ENCODE data around the gene CCDC77.
"Not testable (repeated sequence)": the region's sequence is repeated elsewhere in the genome, so short reads cannot be mapped to it uniquely, and the experiment has no call there.

CCDC77 gene

DNA sequence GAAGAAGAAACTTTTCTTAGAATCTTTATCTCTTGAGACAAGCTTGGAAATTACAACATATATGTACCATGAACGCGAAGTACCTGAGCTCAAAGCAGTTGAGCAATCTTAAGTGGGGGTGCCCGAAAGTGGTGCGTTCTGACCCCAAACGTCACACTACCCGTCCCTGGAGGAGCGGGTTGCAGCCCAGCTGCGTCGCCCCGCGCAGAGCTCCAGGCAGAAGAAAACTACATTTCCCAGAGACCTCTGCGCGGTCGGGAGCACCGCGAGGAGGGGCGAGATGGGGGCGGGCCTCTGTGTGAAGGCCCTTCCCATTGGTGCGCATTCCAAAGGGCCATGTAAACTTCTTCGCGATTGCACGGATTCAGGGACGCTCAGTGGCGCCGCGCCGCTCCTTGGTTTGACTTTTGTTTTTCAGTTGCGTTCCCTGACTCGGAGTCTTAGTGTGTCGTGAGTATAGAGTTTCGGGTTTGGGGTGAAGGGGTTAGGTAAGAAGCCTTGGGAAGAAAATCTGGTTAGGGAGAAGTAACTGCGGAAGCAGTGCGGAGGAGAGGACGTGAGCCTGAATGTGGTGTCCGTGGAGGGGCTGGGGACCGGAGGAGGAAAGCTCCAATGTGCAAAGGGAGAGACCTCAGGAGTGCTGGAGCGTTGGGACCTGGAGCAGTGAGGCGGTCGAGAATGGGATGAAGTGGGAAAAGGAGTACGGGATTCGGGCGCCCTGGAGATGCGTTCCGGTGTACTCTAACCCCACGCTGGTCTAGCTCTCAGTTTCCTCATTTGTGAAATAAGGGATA lies at the start of gene CCDC77:
CCDC77 (plus strand) TSS at position 410 of the 794 bp plus-strand sequence. CDS start 7,740 bp downstream, outside the sequence.
- peak; percentile 93 for DNase-seq

DNA sequence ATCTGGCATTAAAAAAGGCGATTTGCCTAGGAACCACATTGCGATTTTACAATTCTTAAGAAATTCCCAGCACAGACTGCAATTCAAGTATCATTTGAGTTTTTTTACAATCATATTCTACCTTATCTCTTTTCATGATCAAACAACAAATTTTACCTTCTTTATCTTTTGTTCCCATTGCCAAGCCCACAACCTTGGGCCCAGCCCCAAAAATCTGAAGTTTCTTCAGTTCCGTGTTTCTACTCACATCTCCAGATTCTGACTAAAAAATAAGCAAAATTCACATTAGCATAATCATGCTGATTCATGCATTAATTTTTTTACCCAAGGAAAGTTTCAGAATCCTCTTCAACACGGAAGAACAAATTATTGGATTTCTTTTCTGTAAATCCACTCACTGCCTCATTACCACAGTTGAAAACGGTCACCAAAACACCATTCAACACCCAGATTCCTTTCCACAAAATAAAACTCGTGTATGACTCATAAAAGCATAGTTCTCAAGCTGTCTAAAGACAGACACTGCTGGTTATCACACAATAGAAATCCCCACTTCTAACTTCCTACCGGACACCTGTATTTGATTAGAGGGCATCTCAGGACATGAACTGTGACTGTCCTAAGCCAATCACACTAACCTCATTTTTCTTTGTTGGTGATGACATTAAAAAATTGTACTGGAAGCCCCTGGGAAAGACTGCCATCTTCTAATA lies 45.0 kb upstream of the CCDC77 start:
- DNase-seq, result no peak

DNA sequence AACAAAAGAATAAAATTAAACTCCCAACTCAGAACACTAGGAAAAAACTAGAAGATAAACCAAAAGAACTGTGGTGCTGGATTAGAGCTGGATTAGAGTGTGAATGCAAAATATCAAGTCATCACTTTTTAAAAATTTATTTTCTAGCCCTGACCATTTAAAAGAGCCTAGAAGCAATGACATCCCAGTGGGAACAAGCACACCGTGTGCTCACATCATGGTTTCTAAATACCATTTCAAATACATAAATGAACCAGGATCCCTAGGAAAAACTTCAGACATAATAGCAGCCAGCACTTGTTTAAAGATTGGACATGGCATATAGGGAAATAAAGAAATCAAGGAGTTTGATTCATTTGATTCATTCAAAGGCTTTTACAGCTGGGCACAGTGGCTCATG lies 42.4 kb upstream of the CCDC77 start:
- no peak for DNase-seq

GRCh38 chr12:366820-367219 lies 34.6 kb upstream of the CCDC77 start:
- DNase-seq, result no peak

- no peak for DNase-seq
These were observed 33.5 kb upstream of the CCDC77 start for GRCh38 chr12:367972-368371.

- not testable (repeated sequence) for DNase-seq
These were observed 30.5 kb upstream of the CCDC77 start for GRCh38 chr12:370739-371485.

GRCh38 chr12:386651-387050 lies 14.8 kb upstream of the CCDC77 start:
- DNase-seq, result no peak

DNA sequence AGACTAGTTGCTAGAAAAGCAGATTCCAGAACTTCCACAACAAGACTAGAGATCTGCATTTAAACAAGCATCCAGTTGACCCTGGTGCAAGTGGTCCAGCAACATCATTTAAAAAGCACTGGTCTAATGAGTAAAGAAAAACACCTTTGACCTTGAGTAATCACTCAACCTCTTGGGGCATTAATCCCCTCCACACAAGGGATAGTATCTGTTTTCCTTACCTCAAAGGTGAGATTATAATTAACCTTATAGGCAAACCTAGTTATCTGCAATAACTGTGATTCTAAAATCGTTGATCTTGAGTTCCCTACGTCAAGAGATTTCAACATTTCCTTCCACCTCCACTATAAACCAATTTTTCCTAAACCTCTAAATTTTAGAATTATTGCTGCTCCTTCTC lies 13.4 kb upstream of the CCDC77 start:
- DNase-seq, result no peak

GRCh38 chr12:388541-389141 lies 12.8 kb upstream of the CCDC77 start:
- peak; percentile 53 for DNase-seq

- peak; percentile 92 for DNase-seq
These were observed 12.0 kb upstream of the CCDC77 start, which contains the start of gene KDM5A for GRCh38 chr12:389142-390096. KDM5A (minus strand) TSS chr12:389320; CDS start chr12:389091, 229 bp downstream.

DNA sequence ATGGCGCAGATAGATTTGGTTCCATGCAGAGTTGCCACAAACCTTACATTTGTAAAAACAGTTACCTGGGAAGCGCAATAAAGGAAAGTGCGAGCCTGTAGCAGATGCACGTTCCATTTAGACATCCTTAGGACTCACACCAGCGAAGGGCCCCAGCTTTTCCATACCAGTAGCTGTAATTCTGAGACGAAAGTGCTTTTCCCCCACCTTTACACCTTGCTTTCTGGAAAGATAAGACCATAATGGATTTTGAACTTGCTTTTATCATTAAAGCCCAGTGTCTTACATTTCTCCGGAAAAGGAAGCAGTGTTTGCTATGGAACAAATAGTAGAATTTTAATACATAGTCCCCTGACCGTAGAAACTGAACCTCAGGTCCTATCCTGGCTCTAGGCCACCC lies 616 bp upstream of the CCDC77 start:
- no peak for DNase-seq

DNA sequence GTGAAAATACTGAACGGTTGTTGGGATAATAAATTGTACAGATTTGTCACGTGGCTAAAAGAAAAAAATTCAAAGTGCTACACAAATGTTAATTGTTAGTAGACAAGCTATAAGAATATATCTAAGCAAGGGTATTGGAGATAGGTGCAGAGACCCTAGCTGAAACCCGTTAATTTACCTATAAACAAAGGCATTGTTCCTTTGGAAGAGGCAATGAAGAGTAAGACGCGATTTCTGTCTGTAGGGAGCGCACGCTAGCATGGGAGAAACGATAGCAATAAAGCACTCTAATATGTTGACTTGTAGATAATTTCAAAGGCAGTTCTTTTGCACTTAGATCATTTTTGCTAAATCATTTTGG lies 565 bp downstream of the CCDC77 start:
- DNase-seq, result peak; percentile 23

GRCh38 chr12:414859-415258 lies 13.4 kb downstream of the CCDC77 start:
- DNase-seq, result no peak

DNA sequence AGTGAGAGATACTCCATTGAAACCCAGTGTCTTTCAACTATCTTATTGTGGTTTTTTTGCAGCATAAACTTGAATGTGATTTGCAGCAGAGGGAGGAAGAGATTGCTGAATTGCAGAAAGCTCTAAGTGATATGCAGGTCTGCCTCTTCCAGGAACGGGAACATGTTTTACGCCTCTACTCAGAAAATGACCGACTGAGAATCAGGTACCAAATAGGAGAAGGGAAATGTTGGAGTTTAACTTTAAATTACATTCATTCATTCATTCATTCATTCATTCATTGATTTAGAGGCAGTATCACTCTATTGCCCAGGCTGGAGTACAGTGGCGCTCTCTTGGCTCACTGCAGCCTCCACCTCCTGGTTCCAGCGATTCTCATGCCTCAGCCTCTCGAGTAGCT lies 17.0 kb downstream of the CCDC77 start:
- no peak for DNase-seq

GRCh38 chr12:422526-422925 lies 21.1 kb downstream of the CCDC77 start:
- DNase-seq, result no peak

- DNase-seq, result not testable (repeated sequence)
These were observed 34.3 kb downstream of the CCDC77 start for GRCh38 chr12:435737-436136.

- DNase-seq, result peak; percentile 58
These were observed 40.9 kb downstream of the CCDC77 start for GRCh38 chr12:442235-442884.

DNA sequence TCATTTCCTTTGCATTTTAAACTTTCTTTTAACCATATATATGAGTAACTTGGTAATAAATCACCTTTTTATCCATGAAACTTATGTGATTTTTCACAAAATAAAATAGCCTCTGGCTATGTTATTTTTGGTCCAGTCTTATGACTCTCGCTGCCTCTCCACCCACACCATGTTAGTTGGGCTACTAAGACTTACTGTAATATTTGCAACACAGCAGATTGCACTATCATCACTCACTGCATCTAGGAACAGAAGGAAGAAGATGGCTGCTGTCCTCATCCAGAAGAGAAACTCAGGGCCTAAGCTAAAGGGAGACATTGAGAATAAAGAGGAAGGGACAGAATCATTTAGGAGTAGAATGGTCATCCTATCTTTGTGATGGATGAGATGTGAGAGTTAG lies 45.7 kb downstream of the CCDC77 start:
- DNase-seq, result no peak

DNA sequence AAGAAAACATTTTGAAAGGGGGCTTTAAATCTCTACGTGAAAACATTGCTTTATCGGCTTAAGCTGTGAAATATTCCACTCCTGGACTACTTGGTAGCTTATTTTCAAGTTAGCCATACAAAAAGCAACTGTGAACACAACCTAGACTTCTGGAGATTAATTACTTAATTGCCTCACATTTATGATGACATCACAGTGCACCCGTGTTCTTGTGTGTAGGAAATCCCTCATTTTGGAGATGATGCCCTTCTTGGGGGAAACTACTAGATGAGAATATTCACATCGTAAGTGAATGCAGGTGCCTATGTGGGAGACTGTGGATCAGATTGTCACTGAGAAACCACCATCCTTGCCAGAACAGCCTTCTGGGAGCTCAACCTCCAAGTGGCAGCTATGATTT lies 47.8 kb downstream of the CCDC77 start:
- no peak for DNase-seq

DNA sequence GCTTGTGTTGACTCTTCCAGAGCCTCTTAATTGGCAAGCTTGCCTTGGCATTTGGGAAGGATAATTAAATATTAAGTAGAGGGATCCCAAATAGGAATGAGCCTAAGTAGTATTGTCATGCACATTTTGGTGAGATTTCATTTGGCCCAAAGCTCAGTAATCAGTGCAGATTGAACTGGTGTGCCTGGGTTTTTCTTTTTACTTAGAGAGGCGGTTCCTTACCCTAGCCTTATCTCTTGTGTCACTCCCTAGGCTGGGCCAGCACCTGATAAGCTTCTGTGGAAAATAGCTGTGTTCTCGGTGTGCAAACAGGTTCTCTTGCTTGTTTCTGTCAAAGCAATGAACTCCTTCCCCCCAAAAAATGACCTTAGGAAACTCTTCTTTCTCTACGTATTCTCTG lies 49.0 kb downstream of the CCDC77 start:
- no peak for DNase-seq

DNA sequence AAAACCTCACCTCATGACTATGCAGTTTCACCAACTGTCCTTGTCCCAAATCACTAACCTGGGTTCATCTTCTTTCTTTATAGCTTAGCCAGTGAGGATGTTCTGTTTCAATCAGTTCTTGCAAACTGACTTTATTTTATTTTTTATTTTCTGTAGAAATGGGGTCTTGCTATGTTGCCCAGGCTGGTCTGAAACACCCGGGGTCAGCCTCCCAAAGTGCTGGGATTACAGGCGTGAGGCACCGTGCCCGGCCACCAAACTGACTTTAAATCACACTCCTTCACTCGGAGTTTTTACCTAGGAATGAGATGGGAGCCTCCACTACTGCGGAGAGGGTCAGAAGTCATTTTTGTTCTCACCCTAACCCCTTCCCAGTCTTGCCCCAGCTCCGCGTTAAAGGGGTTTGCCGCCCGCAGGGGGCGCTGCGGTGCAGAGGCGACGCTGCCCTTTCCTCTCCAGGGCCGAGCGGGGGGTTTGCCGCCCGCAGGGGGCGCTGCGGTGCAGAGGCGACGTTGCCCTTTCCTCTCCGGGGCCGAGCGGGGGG lies 51.3 kb downstream of the CCDC77 start:
- DNase-seq, result peak; percentile 41
